GM12891 (cell line): ENCODE data around the gene KHDRBS1.

Source experiments
- PAX5 ChIP-seq: IDR thresholded peaks from 2 replicates; pipeline ENCODE4 v1.6.1; 2011; ENCODE audit warnings: low read length, moderate library complexity, mild to moderate bottlenecking; ENCODE audit not compliant: insufficient read depth, severe bottlenecking
- POLR2A ChIP-seq: IDR thresholded peaks from 2 replicates; pipeline ENCODE4 v1.6.1; 2011; ENCODE audit warnings: low read depth, low read length, control low read depth
- POLR2AphosphoS5 ChIP-seq: IDR thresholded peaks from 2 replicates; pipeline ENCODE4 v1.6.1; 2011; ENCODE audit warnings: low read depth, low read length, control low read depth
- POU2F2 ChIP-seq: IDR thresholded peaks from 2 replicates; pipeline ENCODE4 v1.6.1; 2011; ENCODE audit warnings: low read depth, mild to moderate bottlenecking, control low read depth, low read length, moderate library complexity
- SPI1 ChIP-seq: IDR thresholded peaks from 2 replicates; pipeline ENCODE4 v1.6.1; 2011; ENCODE audit warnings: low read depth, low read length, control low read depth
- TAF1 ChIP-seq: IDR thresholded peaks from 2 replicates; pipeline ENCODE4 v1.6.1; 2011; ENCODE audit warnings: low read depth, low read length, control low read depth

DNA sequence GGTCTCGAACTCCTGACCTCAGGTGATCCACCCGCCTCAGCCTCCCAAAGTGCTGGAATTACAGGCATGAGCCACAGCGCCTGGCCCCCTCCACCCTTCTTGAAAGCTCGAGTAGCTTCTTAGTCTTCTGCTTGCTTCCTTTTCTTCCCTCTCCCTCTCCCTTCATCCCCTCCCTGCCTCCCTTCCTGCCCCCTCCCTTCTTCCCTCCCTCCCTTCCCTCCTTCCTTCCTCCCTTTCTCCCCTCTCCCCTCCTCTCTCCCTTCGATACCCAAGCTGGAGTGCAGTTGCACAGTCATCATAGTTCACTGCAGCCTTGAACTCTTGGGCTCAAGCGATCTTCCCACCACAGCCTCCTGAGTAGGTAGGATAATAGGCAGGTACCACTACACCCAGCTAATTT is 11.8 kb downstream of the KHDRBS1 start:
- TF ChIP-seq POLR2A: no peak
- TF ChIP-seq POLR2AphosphoS5: no peak
- no peak for TF ChIP-seq POU2F2
- TF ChIP-seq SPI1: no peak
- TF ChIP-seq TAF1: no peak
- no peak for TF ChIP-seq PAX5
